Stimulated activated CD4-positive, alpha-beta T cell treated with anti-CD3 and anti-CD28 coated beads, Interleukin-1b, Interleukin-23, amount 100 ng/mL, for 1 hour (primary cell): ENCODE results near the gene AHRR.
A peak's percentile ranks its signal among the peaks of the same experiment; 100 is the strongest.
"Not testable (repeated sequence)": the region's sequence is repeated elsewhere in the genome, so short reads cannot be mapped to it uniquely, and the experiment has no call there.

Experiments used
- DNase-seq, 2 donors: peaks; one replicate each; pipeline ENCODE4 v3.0.0-alpha.2; 2020; ENCODE audit warnings: low read depth in 2 of 2

The AHRR gene

GRCh38 chr5:367358-368130, 46.0 kb downstream of the AHRR start:
- DNase-seq: no peak

GRCh38 chr5:368183-369084, 46.9 kb downstream of the AHRR start:
- no peak for DNase-seq

DNA sequence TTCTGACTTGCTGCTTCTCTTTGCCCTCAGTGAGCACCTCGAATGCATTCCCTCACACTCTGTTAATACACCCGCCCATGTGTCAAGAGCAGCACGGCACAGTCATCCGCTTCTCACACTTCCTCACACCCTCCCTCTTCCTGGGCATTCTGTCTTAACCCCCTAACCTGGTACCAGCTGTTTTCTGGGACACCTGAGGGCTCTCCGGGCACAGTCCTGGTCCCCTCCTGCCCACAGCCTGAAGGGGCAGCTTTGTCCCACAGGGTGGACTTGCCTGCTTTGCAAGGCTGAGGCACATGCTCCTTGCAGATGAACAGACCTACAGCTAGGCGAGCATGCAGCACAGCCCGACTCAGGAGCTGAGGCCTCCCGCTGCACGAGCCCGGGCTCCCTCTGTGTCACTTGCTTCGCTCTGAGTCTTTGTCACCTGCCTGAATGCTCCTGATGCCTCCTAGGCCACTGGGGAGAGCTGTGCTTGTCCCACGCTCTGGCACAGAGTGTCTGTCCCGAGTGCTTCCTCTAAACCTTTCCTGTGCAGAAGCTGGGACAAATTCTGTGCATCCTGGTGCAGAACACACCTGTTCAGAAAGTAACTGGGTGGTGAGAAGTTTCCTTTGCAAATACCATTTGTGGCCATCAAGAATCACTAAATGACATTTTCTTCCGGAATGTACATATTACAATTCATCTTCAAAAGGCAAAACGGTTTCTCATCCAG, 47.8 kb downstream of the AHRR start:
- DNase-seq: no peak

DNA sequence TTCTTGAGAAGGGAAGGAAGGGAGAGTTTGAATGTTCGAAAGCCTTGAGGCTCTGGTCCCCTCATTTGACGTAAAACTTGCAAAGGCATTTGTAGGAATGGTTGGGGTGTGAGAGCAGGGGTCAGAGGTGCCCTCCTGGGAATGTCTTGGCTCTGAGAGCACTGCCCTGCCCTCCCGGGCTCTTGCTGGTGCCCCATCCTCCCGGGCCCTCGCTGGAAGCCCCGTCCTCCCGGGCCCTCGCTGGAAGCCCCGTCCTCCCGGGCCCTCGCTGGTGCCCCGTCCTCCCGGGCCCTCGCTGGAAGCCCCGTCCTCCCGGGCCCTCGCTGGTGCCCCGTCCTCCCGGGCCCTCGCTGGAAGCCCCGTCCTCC, 48.3 kb downstream of the AHRR start:
- not testable (repeated sequence) for DNase-seq

DNA sequence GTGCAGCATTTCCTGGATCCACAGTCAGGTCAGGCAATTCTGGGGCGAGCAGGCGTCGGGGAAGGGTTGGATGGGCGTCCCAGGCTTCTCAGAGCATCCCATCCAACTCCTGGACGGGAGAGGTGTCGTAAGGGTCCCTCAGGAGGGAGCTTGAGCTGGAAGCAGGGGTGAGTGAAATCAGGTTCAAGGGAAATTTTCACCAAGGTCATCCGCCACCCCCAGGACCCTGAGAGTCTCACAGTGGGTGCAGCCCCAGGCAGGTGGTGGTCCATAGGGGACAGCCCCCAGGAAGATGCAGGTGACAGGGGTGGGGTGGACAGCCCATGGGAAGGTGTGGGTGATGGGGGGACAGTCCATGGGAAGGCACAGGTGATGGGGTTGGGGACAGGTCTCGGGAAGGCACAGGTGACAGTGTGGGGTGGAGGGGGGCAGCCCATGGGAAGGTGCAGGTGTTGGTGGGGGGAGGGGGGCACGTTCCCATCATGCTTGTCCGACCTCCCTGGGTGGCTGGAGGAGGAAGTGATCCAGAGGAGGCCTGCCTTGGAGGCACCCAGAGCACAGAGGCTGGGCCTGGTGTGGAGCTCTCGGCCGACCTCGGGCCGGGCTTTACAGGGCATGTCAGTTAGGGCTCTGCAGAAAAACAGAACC, 48.9 kb downstream of the AHRR start:
- no peak for DNase-seq

- DNase-seq: no peak
These were observed 49.7 kb downstream of the AHRR start for GRCh38 chr5:370959-371810.

- DNase-seq: no peak
These were observed 50.5 kb downstream of the AHRR start for GRCh38 chr5:371811-372555.

- no peak for DNase-seq
These were observed 51.1 kb downstream of the AHRR start for GRCh38 chr5:372556-372995.

- no peak for DNase-seq
These were observed 51.6 kb downstream of the AHRR start for GRCh38 chr5:372996-373709.

DNA sequence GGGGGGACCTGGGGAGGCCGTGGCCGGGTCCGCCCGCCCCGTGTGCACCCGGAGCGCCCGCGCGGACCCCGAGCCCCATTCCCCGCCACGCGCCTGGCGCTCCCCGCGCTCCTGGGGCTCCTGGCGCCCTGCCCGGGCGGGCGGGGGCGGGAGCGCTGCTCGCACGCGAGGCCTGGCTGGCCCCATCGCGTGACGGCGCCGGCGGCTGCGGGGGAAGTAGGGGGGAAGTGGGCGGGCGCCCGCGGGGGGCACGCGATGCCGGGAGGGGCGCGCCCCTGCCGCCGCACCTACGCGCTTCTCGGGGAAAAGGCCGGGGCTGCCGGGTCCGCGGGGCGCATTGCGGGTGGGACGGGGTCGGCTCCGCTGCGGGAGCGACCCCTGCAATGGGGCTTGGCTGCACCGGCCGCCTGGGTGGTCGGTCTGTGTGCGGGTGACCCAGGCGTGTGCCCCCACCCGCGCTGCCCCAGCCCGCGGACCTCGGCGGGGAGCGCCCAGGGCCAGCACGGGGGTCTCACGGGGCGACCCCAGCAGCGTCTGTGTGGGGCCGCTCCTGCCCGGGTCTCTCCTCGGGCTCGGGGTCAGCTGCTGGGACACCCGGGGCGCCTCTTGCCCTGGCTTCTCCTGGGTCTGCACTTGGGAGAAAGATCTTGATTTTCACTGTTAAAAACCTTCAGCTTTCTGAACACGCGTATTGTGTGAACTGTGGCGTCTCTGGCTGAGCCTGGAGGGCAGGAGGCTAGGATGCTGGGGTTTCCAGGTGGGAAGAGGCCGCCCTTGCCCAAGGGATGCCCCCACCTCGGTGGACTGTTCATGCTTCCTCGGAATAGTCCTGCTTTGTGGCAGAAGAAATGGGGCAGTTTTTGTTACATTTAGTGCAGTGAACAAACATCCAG, 52.4 kb downstream of the AHRR start:
- DNase-seq: peak; percentile 26 to 72

DNA sequence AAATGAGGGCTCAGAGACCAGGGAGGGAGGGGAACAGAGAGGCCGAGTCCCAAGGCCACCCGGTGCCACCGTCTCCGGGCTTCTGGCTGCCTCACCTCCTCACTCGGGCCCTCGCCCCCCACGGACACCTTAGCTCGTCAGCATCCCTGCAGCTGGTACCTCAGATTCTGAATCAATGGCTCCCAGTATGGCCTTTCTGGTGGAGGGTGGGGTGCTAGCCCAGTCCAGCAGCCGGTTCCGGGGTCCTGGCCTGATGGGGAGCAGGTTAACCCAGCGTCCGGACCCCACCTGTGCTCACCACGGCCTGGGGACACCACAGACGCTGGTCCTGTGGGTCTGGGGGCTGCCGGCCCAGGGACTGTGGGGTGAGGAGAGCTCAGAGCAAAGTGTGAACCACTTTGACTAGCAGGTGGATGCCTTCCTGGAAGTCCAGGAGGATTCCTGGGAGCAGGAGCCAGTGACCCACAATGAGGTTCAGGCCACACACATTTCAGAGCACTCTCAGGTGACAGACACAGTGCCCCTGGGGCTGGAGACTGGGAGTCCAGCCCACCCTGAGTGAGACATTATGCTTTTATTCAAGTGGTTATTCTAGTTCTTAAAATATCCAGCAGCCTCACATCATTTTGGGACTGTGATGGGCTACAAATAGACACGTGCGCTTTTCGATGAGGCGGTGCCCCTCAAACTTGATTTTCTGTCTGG, 53.3 kb downstream of the AHRR start:
- no peak for DNase-seq

- DNase-seq: no peak
These were observed 53.9 kb downstream of the AHRR start for GRCh38 chr5:375336-375920.

DNA sequence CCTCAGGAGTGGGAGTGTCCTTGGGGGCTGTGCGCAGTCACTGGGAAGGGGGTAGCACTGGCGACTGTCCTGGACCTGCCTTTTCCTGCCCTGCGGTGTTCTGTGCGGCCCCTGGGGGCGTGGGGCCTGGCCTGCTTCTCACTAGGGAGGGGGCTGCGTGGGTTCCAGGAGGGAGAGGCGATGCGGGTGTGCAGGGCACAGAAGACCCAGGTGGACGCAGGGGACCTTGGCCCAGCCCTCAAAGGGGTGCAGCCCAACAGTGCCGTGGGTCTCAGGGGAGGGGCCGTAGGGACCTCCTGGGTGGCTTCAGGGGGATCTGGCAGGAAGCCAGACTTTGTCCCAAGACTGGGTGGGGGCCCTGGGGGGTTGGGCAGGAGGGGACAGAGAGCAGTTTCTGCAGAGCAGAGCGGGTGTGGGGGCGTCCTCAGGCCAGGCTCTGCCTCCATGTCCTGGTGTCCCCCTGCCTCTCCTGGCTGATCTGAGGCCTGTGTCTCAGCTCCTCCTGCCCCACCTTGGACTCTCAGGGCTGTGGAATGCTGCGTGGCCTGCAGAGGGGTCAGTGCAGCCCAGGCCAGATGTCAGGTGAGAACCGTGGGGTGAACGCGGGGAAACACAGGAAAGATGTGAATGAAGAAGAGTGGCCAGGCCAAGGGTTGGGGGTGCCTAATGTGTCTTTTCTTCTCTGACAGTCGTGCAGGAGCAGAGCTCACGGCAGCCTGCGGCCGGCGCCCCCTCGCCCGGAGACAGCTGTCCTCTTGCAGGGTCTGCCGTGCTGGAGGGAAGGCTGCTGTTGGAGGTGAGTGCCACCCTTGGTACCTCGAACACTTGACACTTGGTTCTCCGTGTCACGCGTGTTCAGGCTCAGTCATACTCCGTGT, 54.6 kb downstream of the AHRR start:
- no peak for DNase-seq

GRCh38 chr5:376799-377325, 55.3 kb downstream of the AHRR start:
- DNase-seq: no peak

GRCh38 chr5:377326-377981, 55.9 kb downstream of the AHRR start:
- DNase-seq: no peak
